Stimulated activated CD8-positive, alpha-beta memory T cell treated with anti-CD3 and anti-CD28 coated beads, Interleukin-12 subunit alpha, Interleukin-12 subunit beta, amount 100 ng/mL, for 24 hours (primary cell): Measurements from ENCODE around the gene CCNB1IP1.
"Not testable (repeated sequence)": the region's sequence is repeated elsewhere in the genome, so short reads cannot be mapped to it uniquely, and the experiment has no call there.

Source experiments
- DNase-seq: peaks from one replicate; pipeline ENCODE4 v3.0.0-alpha.2; 2020; ENCODE audit errors: extremely low read depth

CCNB1IP1 gene

DNA sequence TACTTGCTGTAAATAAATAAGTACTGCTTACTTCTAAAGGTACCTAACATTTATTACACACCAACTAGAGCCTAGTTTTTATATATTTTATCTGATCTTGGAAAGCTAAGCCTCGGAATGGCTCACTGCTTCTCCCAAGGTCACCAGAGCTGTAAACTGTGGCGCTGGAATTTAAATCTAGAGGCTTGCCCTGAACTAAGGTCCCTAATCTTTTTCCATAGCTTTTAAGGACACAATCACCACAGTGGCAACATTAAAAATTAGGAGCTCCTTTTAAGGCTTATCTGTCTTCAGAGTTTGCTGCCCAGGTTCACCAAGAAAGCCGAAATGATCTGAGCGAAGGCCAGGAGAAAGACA lies 670 bp downstream of the CCNB1IP1 start:
- no peak for DNase-seq

DNA sequence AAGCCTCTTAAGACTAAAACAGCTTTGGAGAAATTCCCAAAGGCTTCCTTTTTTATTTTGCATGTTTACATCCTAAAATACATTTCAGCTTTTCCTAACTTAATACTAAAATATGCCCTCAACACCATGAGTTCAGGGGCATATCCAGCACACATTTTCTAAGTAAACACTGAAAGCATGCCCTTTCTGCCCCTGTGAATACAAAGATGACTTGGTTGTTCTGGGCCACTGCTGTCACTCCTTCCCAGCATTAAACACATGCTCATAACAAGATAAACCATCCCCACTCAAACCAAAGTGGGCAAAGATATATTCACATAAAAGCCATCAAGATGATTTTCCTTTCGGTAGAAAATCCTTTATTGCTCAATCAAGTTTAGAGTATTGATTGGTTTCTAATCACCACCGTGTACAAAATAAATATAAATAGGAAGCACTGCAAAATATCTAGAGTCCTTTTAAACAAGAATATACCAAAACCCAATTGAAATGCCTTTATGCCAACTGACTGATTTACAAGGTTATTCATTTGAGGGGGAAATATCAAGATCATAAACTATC lies 1.9 kb downstream of the CCNB1IP1 start:
- DNase-seq, result no peak

DNA sequence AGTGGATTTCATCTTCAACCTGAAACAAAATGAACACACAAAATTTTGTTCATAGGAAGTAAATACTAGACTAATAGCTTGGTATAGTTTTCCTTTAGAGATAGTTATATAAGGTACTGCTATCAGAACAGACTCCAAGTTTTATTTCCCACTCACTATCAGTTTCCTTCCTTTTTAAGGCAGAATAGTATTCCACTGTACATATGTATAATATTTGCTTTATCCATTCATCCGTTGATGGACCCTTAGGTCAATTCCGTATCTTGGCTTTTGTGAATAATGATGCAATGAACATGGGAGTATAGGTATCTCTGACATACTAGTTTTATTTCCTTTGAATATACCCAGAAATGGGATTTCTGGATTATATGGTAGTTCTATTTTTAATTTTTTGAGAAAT lies 3.7 kb downstream of the CCNB1IP1 start:
- no peak for DNase-seq

DNA sequence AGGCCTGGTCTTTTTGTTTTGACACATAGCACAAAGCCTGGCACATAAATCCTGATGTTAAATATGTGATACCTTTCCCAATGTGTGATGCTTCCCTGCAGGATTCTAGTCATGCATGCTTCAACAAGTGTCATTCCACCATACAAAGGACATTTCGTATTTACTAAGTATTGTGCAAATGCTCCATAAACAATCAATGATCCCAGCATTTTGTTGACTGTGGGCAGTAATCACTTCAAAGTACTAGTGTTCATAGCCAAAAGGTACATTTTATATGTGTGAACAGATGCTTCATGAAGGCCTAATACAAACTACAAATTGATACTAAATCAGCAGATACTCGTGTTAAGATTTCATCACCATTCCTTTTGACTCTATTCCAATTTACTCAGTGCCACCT lies 4.4 kb downstream of the CCNB1IP1 start:
- no peak for DNase-seq

DNA sequence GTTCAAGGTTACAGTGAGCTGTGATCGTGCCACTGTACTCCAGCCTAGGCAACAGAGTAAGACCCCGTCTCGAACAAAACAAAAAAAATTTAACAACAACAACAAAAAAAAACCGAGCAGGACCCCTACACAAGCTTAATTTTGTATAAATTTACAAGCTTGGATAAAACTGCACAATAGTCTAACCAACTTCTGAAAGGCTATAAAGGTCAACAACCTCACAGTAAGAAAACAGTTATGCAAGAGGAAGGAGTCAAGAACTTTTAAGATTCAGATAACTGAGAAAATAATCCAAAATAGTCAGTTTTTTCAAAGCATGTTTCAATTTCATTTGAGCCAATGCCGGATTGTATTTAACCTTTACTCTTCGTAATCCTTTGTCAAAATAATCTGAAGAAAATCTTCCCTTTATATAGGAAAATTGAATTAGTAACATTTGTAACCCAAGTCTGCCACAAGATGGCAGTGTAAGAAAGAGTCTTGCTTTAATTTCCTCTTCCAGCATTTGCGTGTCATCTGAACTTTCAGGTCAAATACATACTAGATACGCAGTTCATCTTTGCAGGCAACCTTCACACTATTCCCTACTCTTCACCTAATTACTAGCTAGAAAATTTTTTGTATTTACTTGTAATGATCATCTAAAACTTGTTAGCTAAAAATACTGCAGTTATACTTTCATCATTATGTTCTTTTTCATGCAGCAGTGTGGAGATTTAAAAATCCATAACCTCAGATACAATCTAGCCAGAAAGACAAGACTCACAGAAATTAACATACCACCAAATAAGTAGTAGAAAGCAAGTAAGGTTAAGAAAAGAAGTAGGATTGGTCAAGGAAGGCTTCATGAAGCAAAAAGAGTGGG lies 5.8 kb downstream of the CCNB1IP1 start:
- no peak for DNase-seq

DNA sequence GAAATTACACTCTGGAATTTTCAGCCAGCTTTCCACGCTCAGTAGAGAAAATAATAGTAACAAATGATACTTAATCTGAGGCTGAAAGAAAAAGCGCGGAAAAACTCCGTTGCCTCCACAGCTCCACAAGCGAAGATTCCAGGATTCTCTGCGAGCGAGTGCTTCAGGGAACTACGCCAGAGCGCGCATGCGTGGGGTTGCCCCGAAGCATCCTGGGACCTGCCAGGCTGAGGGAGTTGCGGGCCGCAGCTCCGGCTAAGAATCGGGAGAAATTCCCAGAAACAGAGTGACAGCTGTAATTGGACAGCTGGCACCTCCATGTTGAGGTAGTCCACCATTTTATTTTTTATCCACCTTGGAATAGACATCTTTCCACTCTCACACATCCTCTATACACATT lies 15.4 kb downstream of the CCNB1IP1 start:
- DNase-seq, result no peak

DNA sequence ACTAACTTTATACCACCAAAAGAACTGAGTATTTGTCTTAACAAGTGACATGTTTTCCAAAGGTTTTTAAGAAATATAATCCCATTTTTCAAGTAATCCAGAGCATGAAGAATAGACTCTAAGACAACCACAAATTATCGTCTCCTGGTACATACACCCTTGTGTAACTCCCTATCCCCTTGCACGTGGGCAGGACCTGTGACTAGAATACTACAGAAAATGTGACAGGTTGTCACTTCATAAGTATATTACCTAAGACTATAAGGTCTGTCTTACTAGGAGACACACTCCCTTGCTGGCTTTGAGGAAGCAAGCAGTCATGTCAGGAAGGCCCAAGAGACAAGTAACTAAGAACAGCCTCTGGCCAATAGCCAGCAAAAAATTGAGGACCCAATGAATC lies 19.1 kb downstream of the CCNB1IP1 start:
- DNase-seq, result no peak

DNA sequence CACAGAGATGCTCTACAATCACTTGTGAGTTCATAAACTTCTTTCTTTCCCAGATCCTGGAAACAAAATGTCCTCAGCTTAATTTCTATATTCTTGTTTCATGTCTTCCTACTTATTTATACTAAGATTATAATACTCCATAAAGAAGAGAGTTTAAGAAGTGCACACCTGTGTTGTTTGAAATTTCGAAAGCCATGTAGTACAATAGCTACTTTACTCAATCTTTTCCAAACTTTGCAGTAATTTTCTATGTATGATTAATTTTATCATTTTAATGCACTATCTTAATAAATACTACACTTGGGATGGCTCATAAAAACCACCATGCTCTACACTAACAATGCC lies 27.0 kb downstream of the CCNB1IP1 start:
- no peak for DNase-seq

DNA sequence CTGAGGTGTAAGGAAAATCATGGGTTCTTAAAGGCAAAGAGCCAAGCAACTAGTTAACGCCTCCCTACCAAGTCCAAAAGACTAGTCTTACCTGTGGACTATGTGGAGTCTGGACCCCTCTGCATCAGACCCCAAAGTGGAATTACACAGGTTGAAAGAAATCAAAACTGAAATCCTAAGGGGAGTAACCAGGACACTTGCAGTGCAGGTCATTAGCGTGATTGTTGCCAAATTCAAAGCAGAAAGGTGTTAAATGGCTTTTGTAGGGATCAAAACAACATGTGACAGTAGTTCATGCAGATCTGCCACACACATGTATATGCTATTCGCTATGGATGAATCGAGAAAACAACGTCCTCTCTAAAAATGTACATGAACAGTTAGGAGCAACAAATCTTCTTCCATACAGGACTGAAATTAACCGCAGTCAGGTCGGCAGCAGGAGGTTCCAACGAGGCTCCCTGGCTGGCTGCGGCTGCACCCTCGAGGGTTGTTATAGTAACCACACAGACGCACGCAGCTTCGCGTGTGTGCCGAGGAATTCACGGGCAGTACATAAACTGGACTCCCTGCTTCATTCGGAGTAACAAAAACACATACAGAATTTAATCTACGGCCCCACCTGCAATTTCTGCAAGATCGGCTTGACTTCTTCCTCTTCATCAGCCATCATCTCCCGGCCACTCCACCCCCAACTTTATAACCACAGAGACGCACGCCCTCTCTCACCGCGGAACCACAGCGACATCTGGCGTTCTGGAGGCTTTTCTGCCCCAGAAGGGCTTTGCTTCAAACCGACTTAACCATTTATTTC lies 27.6 kb downstream of the CCNB1IP1 start, which contains the start of gene TTC5:
Gene TTC5 (minus strand): TSS at position 687 of the 814 bp plus-strand sequence. CDS start 14 bp downstream, at position 673.
- peak; percentile 63 for DNase-seq

DNA sequence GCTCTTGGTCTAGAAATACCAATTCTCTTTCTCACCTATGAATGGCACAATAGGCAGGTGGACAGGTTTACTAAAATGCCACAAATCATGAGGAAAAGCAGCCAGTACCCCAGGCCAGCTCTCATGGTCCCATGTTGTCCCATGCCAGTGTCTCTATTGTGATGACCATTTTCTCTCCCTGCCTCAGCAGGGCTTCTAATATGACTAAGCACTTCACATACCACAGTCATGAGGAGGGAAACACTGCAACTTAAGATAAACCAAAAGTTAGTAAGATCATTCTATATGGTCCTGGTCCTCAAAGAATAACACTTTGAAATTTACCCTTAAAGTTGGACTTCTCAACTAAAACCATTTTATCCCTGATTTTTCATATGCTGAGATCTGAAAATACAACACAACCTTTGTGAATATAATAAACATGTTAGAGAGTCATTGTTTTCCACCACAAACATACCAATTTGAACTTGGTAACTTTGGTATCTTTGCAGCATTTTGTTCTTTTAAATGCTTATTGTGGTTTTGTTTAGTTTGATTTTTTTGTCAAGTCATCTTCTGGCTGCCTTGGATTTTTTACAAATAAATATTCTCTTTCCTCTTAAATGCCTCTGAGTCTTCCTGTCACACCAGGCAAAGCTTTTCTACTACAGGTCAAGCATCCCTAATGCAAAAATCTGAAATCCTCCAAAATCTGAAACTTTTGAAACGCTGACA lies 30.9 kb downstream of the CCNB1IP1 start:
- no peak for DNase-seq

DNA sequence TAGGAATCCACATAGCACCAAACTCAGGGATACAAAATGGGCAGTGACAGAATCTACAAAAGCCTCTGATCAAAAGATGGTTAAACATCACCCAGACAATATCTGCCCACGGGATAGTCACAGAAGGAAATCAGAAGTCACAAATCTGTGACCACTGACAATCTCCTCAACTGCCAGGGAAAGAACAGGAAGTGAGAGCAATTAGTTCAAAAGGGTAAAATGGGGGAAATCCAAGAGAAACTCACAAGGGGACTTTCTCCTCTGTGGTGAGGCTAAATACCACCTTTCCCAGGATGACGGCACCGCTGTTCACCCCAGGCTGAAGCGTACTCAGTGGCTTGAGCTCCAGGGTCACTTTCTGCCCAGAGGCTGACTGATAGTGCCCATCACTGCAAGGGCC lies 38.0 kb downstream of the CCNB1IP1 start:
- DNase-seq, result no peak

DNA sequence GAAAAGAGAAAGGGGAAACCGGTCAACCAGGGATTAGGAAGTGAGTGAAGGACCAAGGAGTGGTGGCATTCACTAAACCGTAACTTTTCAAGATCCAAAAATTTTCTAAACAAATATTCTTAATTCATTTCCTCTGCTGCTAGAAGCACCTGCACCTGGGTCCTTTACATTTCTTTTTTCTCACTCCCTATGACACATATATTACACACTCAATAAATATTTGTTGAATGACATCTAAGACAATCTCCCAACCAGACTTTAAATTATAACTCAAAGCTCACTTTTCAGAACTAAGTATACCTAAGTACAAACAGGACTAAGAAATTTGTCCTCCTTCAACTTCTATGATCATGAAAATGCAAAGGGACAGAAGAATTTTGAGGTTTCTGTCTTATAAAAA lies 38.4 kb downstream of the CCNB1IP1 start:
- no peak for DNase-seq

DNA sequence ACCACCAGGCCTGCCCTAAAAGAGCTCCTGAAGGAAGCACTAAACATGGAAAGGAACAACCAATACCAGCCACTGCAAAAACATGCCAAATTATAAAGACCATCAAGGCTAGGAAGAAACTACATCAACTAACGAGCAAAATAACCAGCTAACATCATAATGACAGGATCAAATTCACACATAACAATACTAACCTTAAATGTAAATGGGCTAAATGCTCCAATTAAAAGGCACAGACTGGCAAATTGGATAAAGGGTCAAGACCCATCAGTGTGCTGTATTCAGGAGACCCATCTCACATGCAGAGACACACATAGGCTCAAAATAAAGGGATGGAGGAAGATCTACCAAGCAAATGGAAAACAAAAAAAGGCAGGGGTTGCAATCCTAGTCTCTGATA lies 51.1 kb downstream of the CCNB1IP1 start:
- DNase-seq, result not testable (repeated sequence)

DNA sequence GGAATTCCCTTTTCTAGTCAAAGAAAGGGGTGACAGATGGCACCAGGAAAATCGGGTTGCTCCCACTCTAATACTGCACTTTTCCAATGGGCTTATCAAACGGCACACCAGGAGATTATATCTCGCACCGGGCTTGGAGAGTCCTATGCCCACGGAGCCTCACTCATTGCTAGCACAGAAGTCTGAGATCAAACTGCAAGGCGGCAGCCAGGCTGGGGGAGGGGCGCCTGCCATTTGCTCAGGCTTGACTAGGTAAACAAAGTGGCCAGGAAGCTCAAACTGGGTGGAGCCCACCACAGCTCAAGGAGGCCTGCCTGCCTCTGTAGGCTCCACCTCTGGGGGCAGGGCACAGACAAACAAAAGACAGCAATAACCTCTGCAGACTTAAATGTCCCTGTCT lies 52.8 kb downstream of the CCNB1IP1 start:
- not testable (repeated sequence) for DNase-seq

DNA sequence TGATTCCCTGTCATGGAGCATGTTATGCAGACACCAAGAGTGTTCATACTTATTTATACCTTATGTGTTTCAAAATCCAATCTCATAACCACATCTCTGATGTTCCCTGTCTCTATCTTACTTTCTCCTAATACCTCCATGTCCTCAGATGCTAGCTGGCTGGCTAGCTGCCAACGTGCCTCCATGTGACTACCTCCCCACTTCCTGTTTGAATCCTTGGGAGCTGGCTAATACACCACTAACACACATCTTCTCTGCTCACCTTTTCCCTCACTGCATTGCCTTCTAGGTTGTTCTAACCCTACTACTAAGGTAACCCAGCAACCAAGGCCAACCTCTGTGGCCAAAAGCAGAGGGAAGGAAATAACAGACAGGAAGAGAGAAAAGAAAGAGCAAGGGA lies 54.7 kb downstream of the CCNB1IP1 start:
- DNase-seq, result no peak

DNA sequence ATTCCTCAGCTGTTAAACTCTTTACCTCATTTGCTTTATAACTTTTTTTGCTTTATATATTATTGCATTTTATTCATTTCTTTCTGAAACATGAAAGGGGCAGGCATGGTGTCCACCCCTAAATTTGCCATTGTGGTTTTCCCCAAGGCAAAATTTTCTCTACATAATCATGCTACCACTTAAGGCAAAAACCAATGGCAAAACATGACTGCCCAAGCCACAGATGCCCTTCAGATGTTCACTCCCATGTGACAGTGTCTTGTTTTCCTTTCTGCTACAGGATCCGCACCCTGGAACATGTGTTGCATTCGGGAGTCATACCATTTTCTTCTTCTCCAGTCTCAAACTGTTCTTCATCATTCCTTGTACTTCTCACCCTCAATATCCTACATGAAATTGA lies 55.7 kb downstream of the CCNB1IP1 start:
- no peak for DNase-seq

DNA sequence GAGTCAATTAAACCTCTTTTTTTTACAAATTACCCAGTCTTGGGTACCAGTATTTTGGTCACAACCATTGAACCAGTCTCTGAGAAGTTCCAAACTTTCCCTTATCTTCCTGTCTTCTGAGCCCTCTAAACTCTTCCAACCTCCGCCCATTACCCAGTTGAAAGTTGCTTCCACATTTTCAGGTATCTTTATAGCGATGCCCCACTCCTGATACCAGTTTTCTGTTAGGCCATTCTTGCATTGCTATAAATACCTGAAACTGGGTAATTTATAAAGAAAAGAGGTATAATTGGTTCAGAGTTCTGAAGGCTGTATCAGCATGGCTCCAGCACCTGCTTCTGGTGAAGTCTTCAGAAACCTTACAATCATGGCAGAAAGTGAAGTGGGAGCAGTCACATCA lies 59.0 kb downstream of the CCNB1IP1 start:
- DNase-seq, result no peak

DNA sequence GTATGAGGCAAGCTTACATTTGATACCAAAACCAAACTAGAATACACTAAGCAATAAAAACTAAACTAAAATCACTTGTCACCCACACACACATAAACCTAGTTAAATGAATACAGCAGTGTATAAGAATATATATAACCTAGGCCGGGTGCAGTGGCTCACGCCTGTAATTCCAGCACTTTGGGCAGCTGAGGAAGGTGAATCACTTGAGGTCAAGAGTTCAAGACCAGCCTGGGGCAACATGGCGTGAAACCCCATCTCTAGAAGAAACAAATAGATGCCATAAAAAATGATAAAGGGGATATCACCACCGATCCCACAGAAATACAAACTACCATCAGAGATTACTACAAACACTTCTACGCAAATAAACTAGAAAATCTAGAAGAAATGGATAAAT lies 68.7 kb downstream of the CCNB1IP1 start:
- DNase-seq, result not testable (repeated sequence)

DNA sequence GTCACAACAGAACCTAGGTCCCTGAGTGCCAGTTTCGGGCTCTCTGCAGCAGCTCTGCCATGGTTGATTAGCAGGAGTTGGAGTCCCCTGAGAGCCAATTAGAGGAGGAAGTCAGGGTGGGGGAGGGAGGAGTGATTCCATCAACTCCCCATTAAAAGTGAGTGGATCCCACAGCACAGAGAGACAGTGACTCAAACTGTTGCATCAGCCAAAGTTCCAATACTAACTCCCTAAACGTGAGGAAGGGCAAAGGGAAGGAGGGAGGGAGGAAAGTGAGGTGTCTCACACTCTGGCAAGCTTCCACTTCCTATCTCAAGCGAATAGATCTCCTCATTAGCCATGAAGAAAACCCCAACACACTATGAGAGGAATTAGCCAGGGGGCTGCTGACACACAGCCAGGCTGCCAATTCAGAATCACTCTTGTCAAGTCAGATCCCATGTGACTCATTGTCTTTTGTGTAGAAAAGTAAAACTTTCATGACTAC lies 70.4 kb downstream of the CCNB1IP1 start:
- DNase-seq, result no peak
